ENCODE measurements around the gene MRAP.

The MRAP gene

GRCh38 chr21:32281531-32281930 is 17.1 kb upstream of the MRAP start:
- Histone ChIP-seq H3K27me3 (ENCODE audit: control insufficient read depth, insufficient read depth, low read length) (no peaks in the 10 kb centered on the region), H3K27ac (no peak overlapping the region), H3K4me2 (ENCODE audit: low read length) (no peak overlapping the region), H3K9me3 (ENCODE audit: control insufficient read depth, low read length) (no peaks in the 10 kb centered on the region), H3K79me2 (no peaks in the 10 kb centered on the region), H3K4me1 (peaks cover 5% of the 10 kb centered on the region), H3K9ac (no peak overlapping the region), H3K4me3 (ENCODE audit: low read depth, low read length) (no peak overlapping the region), H2AFZ (no peak overlapping the region), H3K36me3 (ENCODE audit: control insufficient read depth, insufficient read depth, low read length) (no peaks in the 10 kb centered on the region)
- no peak for TF ChIP-seq CTCF (IDR thresholded peaks at IDR 0.05)

GRCh38 chr21:32282992-32283391 is 15.7 kb upstream of the MRAP start:
- Histone ChIP-seq H3K27ac (no peak overlapping the region), H3K9ac (no peak overlapping the region), H3K79me2 (no peaks in the 10 kb centered on the region), H3K4me1 (peaks cover 3% of the 10 kb centered on the region), H3K27me3 (ENCODE audit: control insufficient read depth, insufficient read depth, low read length) (no peaks in the 10 kb centered on the region), H3K4me3 (ENCODE audit: low read depth, low read length) (no peak overlapping the region), H3K4me2 (ENCODE audit: low read length) (no peak overlapping the region), H3K9me3 (ENCODE audit: control insufficient read depth, low read length) (no peaks in the 10 kb centered on the region), H2AFZ (no peak overlapping the region), H3K36me3 (ENCODE audit: control insufficient read depth, insufficient read depth, low read length) (no peaks in the 10 kb centered on the region)
- TF ChIP-seq CTCF (IDR thresholded peaks at IDR 0.05): no peak

- Histone ChIP-seq H3K4me1 (no peaks in the 10 kb centered on the region), H3K4me2 (ENCODE audit: low read length) (no peak overlapping the region), H3K9me3 (ENCODE audit: control insufficient read depth, low read length) (no peaks in the 10 kb centered on the region), H3K27me3 (ENCODE audit: control insufficient read depth, insufficient read depth, low read length) (no peaks in the 10 kb centered on the region), H3K9ac (no peak overlapping the region), H2AFZ (no peak overlapping the region), H3K79me2 (no peaks in the 10 kb centered on the region), H3K36me3 (ENCODE audit: control insufficient read depth, insufficient read depth, low read length) (no peaks in the 10 kb centered on the region), H3K27ac (no peak overlapping the region), H3K4me3 (ENCODE audit: low read depth, low read length) (no peak overlapping the region)
- no peak for TF ChIP-seq CTCF (IDR thresholded peaks at IDR 0.05)
These were observed 13.2 kb upstream of the MRAP start for GRCh38 chr21:32285476-32285875.

GRCh38 chr21:32297449-32297848 is 1.2 kb upstream of the MRAP start:
- no peak overlapping the region for H3K9ac ChIP-seq

More at GRCh38 chr21:32297449-32297848, 1.2 kb upstream of the MRAP start:
- Histone ChIP-seq H3K4me2 (ENCODE audit: low read length) (no peak overlapping the region), H3K27ac (no peak overlapping the region), H3K4me3 (ENCODE audit: low read depth, low read length) (no peak overlapping the region), H3K27me3 (ENCODE audit: control insufficient read depth, insufficient read depth, low read length) (no peaks in the 10 kb centered on the region), H3K79me2 (no peaks in the 10 kb centered on the region), H3K9me3 (ENCODE audit: control insufficient read depth, low read length) (no peaks in the 10 kb centered on the region), H3K4me1 (no peaks in the 10 kb centered on the region), H3K36me3 (ENCODE audit: control insufficient read depth, insufficient read depth, low read length) (no peaks in the 10 kb centered on the region), H2AFZ (no peak overlapping the region)
- no peak for TF ChIP-seq CTCF (IDR thresholded peaks at IDR 0.05)
